Small intestine (tissue), 7 donors: ENCODE measurements around the gene TMEM63A. TPM values are rescaled to one million over a fixed set of nuclear protein-coding genes. Genes with fewer than 3 reads are reported as not detected.

ENCODE experiments used
- DNase-seq, 2 donors: peaks; one replicate each; pipeline versions ENCODE4 v3.0.0 to v3.0.0-alpha.2; 2013
- FAIRE-seq: peaks from 2 replicates; lab custom pipeline; 2012; peaks lifted over from hg19 to GRCh38; lab: Jason Lieb, UNC
- H3K27ac ChIP-seq, 3 donors: one replicate each; pipeline ENCODE4 v1.5.1; 2013; ENCODE audit warnings: low read length in 2 of 3, mild to moderate bottlenecking in 2 of 3, control low read depth in 1 of 3, inconsistent platforms in 1 of 3, low read depth in 1 of 3, moderate library complexity in 1 of 3
- H3K27me3 ChIP-seq, 3 donors: one replicate each; pipeline ENCODE4 v1.6.1; 2013; ENCODE audit warnings: low read length in 3 of 3, inconsistent platforms in 1 of 3; ENCODE audit not compliant: control insufficient read depth in 3 of 3, insufficient read depth in 3 of 3
- H3K36me3 ChIP-seq, 3 donors: one replicate each; pipeline ENCODE4 v1.6.1; 2013; ENCODE audit warnings: low read length in 3 of 3, inconsistent platforms in 1 of 3, low read depth in 1 of 3, mild to moderate bottlenecking in 1 of 3, moderate library complexity in 1 of 3; ENCODE audit not compliant: control insufficient read depth in 3 of 3, insufficient read depth in 2 of 3
- H3K4me1 ChIP-seq, 3 donors: one replicate each; pipeline ENCODE4 v1.6.1; 2013; ENCODE audit warnings: low read length in 2 of 3, inconsistent platforms in 1 of 3, low read depth in 1 of 3, mild to moderate bottlenecking in 1 of 3, moderate library complexity in 1 of 3; ENCODE audit not compliant: control insufficient read depth in 3 of 3, insufficient read depth in 2 of 3
- H3K4me3 ChIP-seq, 3 donors: one replicate each; pipeline ENCODE4 v1.5.1; 2013; ENCODE audit warnings: low read length in 3 of 3, control low read depth in 1 of 3, inconsistent platforms in 1 of 3, low read depth in 1 of 3, mild to moderate bottlenecking in 1 of 3, moderate library complexity in 1 of 3
- H3K9me3 ChIP-seq, 2 donors: one replicate each; pipeline ENCODE4 v1.6.1; 2013; ENCODE audit warnings: low read depth in 1 of 2, low read length in 1 of 2; ENCODE audit not compliant: control insufficient read depth in 2 of 2, insufficient read depth in 1 of 2
- WGBS, 3 donors: extraction: QIAGEN DNeasy Blood & Tissue Kit; methylation state at CpG; one replicate each; pipeline ENCODE4 v1.1.7; 2013; 5-methylcytosine and 5-hydroxymethylcytosine counted together
- polyA plus RNA-seq, 4 donors: library from polyadenylated mRNA; stranded (reverse) in 3 of 4; unstranded in 1 of 4; fragments of 200-250 nt in 3 of 4; fragments of 120-200 nt in 1 of 4; gene quantifications; one replicate each; pipeline versions ENCODE4 v1.2.1 to v1.2.3, GENCODE V29; 2013
- donor health status: healthy with polysubstance abuse.
- donor health status: control.
- donor health status: control.
- donor health status: Bipolar disorder and iron deficiency.
- donor health status: healthy.

The TMEM63A gene
- polyA plus RNA-seq, 4 donors = 5.1 to 99.2 (median 35.0) TPM

- DNase-seq (peak; percentile 95 to 98), FAIRE-seq (no peak)
- Histone ChIP-seq H3K36me3 (peaks cover 0 to 34% (median 2%) of the 10 kb centered on the region in 3 donors), H3K4me1 (peaks cover 0 to 13% (median 6%) of the 10 kb centered on the region in 3 donors), H3K27me3 (no peaks in the 10 kb centered on the region), H3K27ac (peak within 1 kb of the TSS; percentile 74 to 91 (median 87)), H3K4me3 (peak within 1 kb of the TSS; percentile 84 to 93 (median 88)), H3K9me3 (no peaks in the 10 kb centered on the region)
- 0 to 1% (median 0%) methylated on average over 68 to 80 of the region's 80 CpGs for WGBS, 3 donors
Observed at GRCh38 chr1:225923692-225924555, 41.7 kb upstream of the TMEM63A start, which contains the start of gene PYCR2. Gene PYCR2 (minus strand): TSS chr1:225924250. CDS start chr1:225924110, 140 bp downstream.

- H3K27me3 ChIP-seq = no peaks in the 10 kb centered on the region
- 0 to 2% (median 1%) methylated on average over 8 of the region's 8 CpGs for WGBS, 3 donors
- no peaks in the 10 kb centered on the region for H3K9me3 ChIP-seq
- H3K4me1 ChIP-seq = peaks cover 0 to 13% (median 6%) of the 10 kb centered on the region in 3 donors
- peak overlapping the region in 2 of 3 donors; percentile 84 to 87 for H3K27ac ChIP-seq
- FAIRE-seq = no peak
- DNase-seq = peak in 1 of 2 donors; percentile 33
- H3K36me3 ChIP-seq = peaks cover 0 to 38% (median 2%) of the 10 kb centered on the region in 3 donors
- H3K4me3 ChIP-seq = peak overlapping the region; percentile 84 to 93 (median 88)
Observed at GRCh38 chr1:225923381-225923691, 41.2 kb upstream of the TMEM63A start.

GRCh38 chr1:225921734-225922709 is 39.8 kb upstream of the TMEM63A start:
- Histone ChIP-seq H3K9me3 (no peaks in the 10 kb centered on the region), H3K4me1 (peaks cover 0 to 13% (median 6%) of the 10 kb centered on the region in 3 donors), H3K27ac (no peak overlapping the region), H3K27me3 (no peaks in the 10 kb centered on the region), H3K4me3 (no peak overlapping the region), H3K36me3 (peaks cover 0 to 43% (median 2%) of the 10 kb centered on the region in 3 donors)
- FAIRE-seq (no peak), DNase-seq (peak in 1 of 2 donors; percentile 47)
- WGBS, 3 donors = 90 to 94% (median 92%) methylated on average over 23 of the region's 23 CpGs

- Histone ChIP-seq H3K9me3 (no peaks in the 10 kb centered on the region), H3K4me3 (no peak overlapping the region), H3K36me3 (peaks cover 0 to 58% (median 2%) of the 10 kb centered on the region in 3 donors), H3K4me1 (peaks cover 0 to 13% (median 6%) of the 10 kb centered on the region in 3 donors), H3K27ac (no peak overlapping the region), H3K27me3 (no peaks in the 10 kb centered on the region)
- DNase-seq (no peak), FAIRE-seq (no peak)
- WGBS, 3 donors = 41 to 62% (median 60%) methylated on average over 5 of the region's 5 CpGs
Observed at GRCh38 chr1:225919906-225920305, 37.7 kb upstream of the TMEM63A start.

GRCh38 chr1:225918280-225918679 is 36.1 kb upstream of the TMEM63A start:
- WGBS, 3 donors = 93 to 94% (median 93%) methylated on average over 4 of the region's 4 CpGs
- H3K27me3 ChIP-seq = no peaks in the 10 kb centered on the region
- no peak for FAIRE-seq
- H3K27ac ChIP-seq = no peak overlapping the region
- peaks cover 2 to 58% (median 2%) of the 10 kb centered on the region in 3 donors for H3K36me3 ChIP-seq
- peaks cover 0 to 8% (median 6%) of the 10 kb centered on the region in 3 donors for H3K4me1 ChIP-seq
- H3K4me3 ChIP-seq = no peak overlapping the region
- no peak for DNase-seq
- no peaks in the 10 kb centered on the region for H3K9me3 ChIP-seq

GRCh38 chr1:225917536-225917935 is 35.4 kb upstream of the TMEM63A start:
- 88 to 95% (median 90%) methylated on average over 5 of the region's 5 CpGs for WGBS, 3 donors
- peaks cover 0 to 3% (median under 1%) of the 10 kb centered on the region in 3 donors for H3K4me1 ChIP-seq
- no peak overlapping the region for H3K4me3 ChIP-seq
- H3K27ac ChIP-seq = no peak overlapping the region
- H3K27me3 ChIP-seq = no peaks in the 10 kb centered on the region
- H3K36me3 ChIP-seq = peaks cover 2 to 56% (median 2%) of the 10 kb centered on the region in 3 donors
- no peak for DNase-seq
- no peak for FAIRE-seq
- no peaks in the 10 kb centered on the region for H3K9me3 ChIP-seq

- H3K9me3 ChIP-seq = no peaks in the 10 kb centered on the region
- DNase-seq (no peak), FAIRE-seq (no peak)
- H3K36me3 ChIP-seq = peaks cover 2 to 51% (median 2%) of the 10 kb centered on the region in 3 donors
- H3K27ac ChIP-seq = no peak overlapping the region
- 89 to 95% (median 90%) methylated on average over 3 of the region's 3 CpGs for WGBS, 3 donors
- H3K27me3 ChIP-seq = no peaks in the 10 kb centered on the region
- no peak overlapping the region for H3K4me3 ChIP-seq
- peaks cover 0 to 3% (median 0%) of the 10 kb centered on the region in 3 donors for H3K4me1 ChIP-seq
Observed at GRCh38 chr1:225917101-225917500, 34.9 kb upstream of the TMEM63A start.

GRCh38 chr1:225915538-225915991 is 33.4 kb upstream of the TMEM63A start:
- H3K27ac ChIP-seq = no peak overlapping the region
- H3K4me1 ChIP-seq = peaks cover 0 to 5% (median 3%) of the 10 kb centered on the region in 3 donors
- FAIRE-seq = no peak
- WGBS, 3 donors = 89% methylated on average over 7 of the region's 7 CpGs
- peaks cover 0 to 38% (median 2%) of the 10 kb centered on the region in 3 donors for H3K36me3 ChIP-seq
- H3K9me3 ChIP-seq = no peaks in the 10 kb centered on the region
- DNase-seq = no peak
- no peaks in the 10 kb centered on the region for H3K27me3 ChIP-seq
- H3K4me3 ChIP-seq = no peak overlapping the region
